Stimulated activated CD4-positive, alpha-beta T cell treated with anti-CD3 and anti-CD28 coated beads, Interleukin-4, amount 100 ng/mL, for 48 hours (primary cell): ENCODE results near the gene ROR1.

ENCODE experiments used
- DNase-seq, 2 donors: peaks; one replicate each; pipeline ENCODE4 v3.0.0-alpha.2; 2020; ENCODE audit warnings: low read depth in 2 of 2

Gene ROR1

DNA sequence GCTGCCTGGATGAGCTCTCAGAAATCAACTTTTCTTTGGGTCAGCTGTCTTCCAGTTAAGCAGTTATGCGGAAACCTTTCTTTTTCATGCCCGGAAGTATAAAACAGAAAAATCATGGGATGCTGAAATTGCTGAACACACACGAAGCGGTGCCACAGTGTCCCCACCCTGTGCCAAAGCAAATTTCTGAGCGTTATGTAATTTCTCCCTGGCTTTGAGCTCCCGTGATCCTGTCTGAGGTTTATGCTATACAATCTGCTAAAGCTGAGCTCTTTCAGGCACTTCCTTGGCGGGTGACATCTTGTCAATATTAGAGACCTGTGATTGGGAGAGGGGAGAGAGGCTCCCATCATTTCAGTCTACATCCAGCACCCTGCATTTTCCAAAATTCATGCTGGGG, 201.7 kb downstream of the ROR1 start:
- DNase-seq = no peak

DNA sequence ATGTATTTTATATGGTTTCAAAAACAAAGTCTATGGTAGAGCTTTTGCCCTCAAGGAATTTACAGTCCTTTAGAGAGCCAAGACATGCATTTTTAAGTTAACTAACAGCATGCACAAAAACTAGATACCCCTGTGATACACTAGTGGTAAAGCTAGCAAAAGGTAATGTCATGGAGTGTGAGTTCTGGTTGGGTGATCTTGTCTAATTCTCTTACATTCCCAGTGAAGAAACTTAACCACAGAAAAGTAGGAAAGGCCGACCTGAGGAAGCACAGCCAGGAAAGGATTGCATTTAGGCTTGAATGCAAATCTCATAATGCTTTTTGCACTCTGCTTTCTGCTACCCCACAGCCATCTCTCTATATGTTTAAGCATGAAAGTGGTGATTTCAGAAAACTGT, 202.2 kb downstream of the ROR1 start:
- no peak for DNase-seq

DNA sequence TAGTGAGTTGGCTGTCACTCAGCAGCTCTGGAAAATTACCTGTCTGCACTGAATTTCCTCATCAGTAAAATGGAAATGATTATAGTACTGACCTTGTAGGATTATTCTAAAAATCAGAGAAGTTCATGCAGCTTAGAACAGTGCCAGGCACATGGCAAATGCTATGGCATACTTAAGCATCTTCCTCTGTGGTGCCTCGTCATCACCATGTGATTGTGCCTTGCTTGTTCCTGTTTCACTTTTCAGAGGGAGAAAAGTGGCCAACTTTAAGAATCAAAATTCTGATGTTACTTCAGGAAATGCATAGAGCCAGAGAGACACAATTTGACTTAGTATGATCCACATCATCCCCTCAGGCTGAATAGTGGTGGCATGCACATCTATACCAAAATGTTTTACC, 203.6 kb downstream of the ROR1 start:
- DNase-seq = no peak

- no peak for DNase-seq
These were observed 207.1 kb downstream of the ROR1 start for GRCh38 chr1:63980740-63981407.

- DNase-seq = no peak
These were observed 207.6 kb downstream of the ROR1 start for GRCh38 chr1:63981408-63981773.

GRCh38 chr1:63982201-63982600, 208.4 kb downstream of the ROR1 start:
- no peak for DNase-seq

GRCh38 chr1:63983391-63984256, 209.8 kb downstream of the ROR1 start:
- no peak for DNase-seq

- no peak for DNase-seq
These were observed 210.6 kb downstream of the ROR1 start for GRCh38 chr1:63984257-63984929.

- DNase-seq = no peak
These were observed 211.1 kb downstream of the ROR1 start for GRCh38 chr1:63984930-63985290.

- DNase-seq = no peak
These were observed 213.3 kb downstream of the ROR1 start for GRCh38 chr1:63987014-63987627.

GRCh38 chr1:63987628-63988024, 213.8 kb downstream of the ROR1 start:
- DNase-seq = no peak

DNA sequence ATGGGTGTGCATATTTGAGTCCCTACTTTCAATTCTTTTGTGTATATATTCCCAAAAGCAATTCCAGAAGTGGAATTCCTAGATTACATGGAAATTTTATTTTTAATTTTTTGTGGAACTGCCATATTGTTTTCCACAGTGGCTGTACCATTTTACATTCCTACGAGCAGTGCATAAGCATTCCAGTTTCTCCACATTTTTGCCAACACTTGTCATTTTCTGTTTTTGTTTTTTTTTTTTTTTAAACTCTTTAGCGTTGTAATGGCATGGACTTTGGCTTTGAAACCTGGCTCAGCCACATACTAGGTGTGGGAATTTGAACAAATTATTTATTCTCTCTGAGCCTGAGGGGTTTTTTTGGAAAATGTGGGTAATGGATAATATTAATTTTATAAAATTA, 215.1 kb downstream of the ROR1 start:
- no peak for DNase-seq

GRCh38 chr1:63991685-63992084, 217.9 kb downstream of the ROR1 start:
- DNase-seq = no peak

DNA sequence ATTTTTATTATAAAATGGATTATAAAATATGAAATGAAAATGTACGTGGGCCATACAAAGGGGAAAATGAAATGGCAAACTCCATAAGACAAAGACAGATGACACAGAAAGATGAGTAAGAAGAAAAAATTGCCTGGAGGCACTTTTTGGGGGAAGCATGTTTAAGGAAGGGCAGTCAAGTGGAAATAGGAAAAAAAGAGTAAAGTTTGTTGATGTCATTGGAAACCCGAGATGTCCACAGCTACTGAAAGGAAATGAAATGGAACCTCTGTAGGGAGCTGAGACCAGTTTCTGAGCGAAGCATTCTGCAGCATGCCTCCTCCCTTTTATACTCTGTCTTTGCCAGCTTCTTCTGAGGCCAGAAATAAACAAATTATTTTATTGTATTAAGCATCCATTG, 226.2 kb downstream of the ROR1 start:
- DNase-seq = no peak

- DNase-seq = no peak
These were observed 227.2 kb downstream of the ROR1 start for GRCh38 chr1:64001038-64001437.

GRCh38 chr1:64004451-64005025, 230.7 kb downstream of the ROR1 start:
- DNase-seq = no peak

GRCh38 chr1:64005801-64006200, 232.0 kb downstream of the ROR1 start:
- DNase-seq = no peak

GRCh38 chr1:64006276-64007051, 232.6 kb downstream of the ROR1 start:
- peak; percentile 0 to 2 for DNase-seq

GRCh38 chr1:64010316-64010715, 236.5 kb downstream of the ROR1 start:
- DNase-seq = no peak

GRCh38 chr1:64013395-64013794, 239.6 kb downstream of the ROR1 start:
- DNase-seq = no peak

DNA sequence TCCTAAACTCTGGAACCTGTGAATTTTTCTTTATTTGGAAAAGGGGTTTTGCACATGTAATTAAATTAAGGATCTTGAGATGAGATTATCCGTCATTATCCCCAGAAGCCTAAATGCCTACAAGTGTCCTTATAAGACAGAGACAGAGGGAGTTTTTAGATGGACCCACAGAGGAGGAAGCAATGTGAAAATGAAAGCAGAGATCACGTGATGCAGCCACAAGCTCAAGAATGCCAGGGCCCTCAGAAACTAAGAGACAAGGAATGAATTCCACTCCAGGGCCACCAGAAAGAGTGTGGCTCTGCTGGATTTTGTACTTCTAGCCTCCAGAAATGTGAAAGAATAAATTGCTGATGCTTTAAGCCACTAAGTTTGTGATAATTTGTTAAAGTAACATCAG, 246.0 kb downstream of the ROR1 start:
- no peak for DNase-seq
